HFF-Myc (cell line): ENCODE data around the gene CMPK1.

ENCODE experiments used
- DNase-seq: peaks from one replicate; pipeline ENCODE4 v3.0.0-alpha.2; 2011; ENCODE audit warnings: low read depth; ENCODE audit errors: extremely low read depth
- H3K4me3 ChIP-seq: replicated peaks from 2 replicates; pipeline ENCODE4 v1.5.1; 2011; ENCODE audit warnings: low read depth, mild to moderate bottlenecking, control low read depth, low read length
- CTCF ChIP-seq: IDR thresholded peaks from 2 replicates; pipeline ENCODE4 v1.5.1; 2012; ENCODE audit warnings: mild to moderate bottlenecking, low read depth, low read length, control low read depth; ENCODE audit errors: missing control alignments

CMPK1 gene

GRCh38 chr1:47401761-47402160 lies 68.2 kb downstream of the CMPK1 start:
- no peak for TF ChIP-seq CTCF
- no peak overlapping the region for H3K4me3 ChIP-seq
- DNase-seq, result no peak

- no peak overlapping the region for H3K4me3 ChIP-seq
- TF ChIP-seq CTCF, result no peak
- DNase-seq, result no peak
Measured at GRCh38 chr1:47402591-47402990, 69.0 kb downstream of the CMPK1 start.

GRCh38 chr1:47403321-47403910 lies 69.8 kb downstream of the CMPK1 start:
- no peak for TF ChIP-seq CTCF
- DNase-seq, result no peak
- H3K4me3 ChIP-seq, result no peak overlapping the region

GRCh38 chr1:47405697-47406096 lies 72.1 kb downstream of the CMPK1 start:
- DNase-seq, result peak; percentile 5
- no peak for TF ChIP-seq CTCF
- H3K4me3 ChIP-seq, result no peak overlapping the region

GRCh38 chr1:47406966-47407365 lies 73.4 kb downstream of the CMPK1 start:
- TF ChIP-seq CTCF, result no peak
- no peak overlapping the region for H3K4me3 ChIP-seq
- no peak for DNase-seq

- no peak overlapping the region for H3K4me3 ChIP-seq
- no peak for TF ChIP-seq CTCF
- no peak for DNase-seq
Measured at GRCh38 chr1:47407481-47407880, 73.9 kb downstream of the CMPK1 start.
